Loucy (cell line): Measurements from ENCODE around the gene SSBP3.

Experiments used
- CTCF ChIP-seq: fragments of 200-600 bp; sonication (generic); conservative IDR thresholded peaks from 2 replicates; pipeline ENCODE4 v1.5.1; 2014; ENCODE audit warnings: mild to moderate bottlenecking, antibody characterized with exemption, low read length
- EZH2phosphoT487 ChIP-seq: fragments of 200-600 bp; IDR thresholded peaks from 2 replicates; pipeline ENCODE4 v1.6.1; 2018; ENCODE audit warnings: antibody characterized with exemption, mild to moderate bottlenecking, moderate library complexity, borderline replicate concordance

GRCh38 chr1:54283635-54284385 is 122.4 kb downstream of the SSBP3 start:
- TF ChIP-seq CTCF (no peak), EZH2phosphoT487 (no peak)
